GM13976 (cell line): ENCODE results near the gene KCNK4.

Experiments
- DNase-seq: peaks from one replicate; pipeline ENCODE4 v3.0.0; 2012; ENCODE audit warnings: low spot score
- in situ Hi-C: fragments of 300-500 bp; cut with MboI; formaldehyde crosslinking; loops from one replicate; pipeline ENCODE4 v1.12.0; 2022; ENCODE audit warnings: low sequenced_read_pairs, mixed read lengths, inconsistent platforms; ENCODE audit not compliant: unreplicated experiment
- TF ChIP-seq, protein P1 (sequence below): IDR thresholded peaks from 2 replicates; pipeline ENCODE4 v1.5.1; 2012; ENCODE audit warnings: borderline replicate concordance, mild to moderate bottlenecking; ENCODE audit not compliant: insufficient read depth; ENCODE audit errors: extremely low read depth, missing control alignments, control extremely low read depth

KCNK4 gene

DNA sequence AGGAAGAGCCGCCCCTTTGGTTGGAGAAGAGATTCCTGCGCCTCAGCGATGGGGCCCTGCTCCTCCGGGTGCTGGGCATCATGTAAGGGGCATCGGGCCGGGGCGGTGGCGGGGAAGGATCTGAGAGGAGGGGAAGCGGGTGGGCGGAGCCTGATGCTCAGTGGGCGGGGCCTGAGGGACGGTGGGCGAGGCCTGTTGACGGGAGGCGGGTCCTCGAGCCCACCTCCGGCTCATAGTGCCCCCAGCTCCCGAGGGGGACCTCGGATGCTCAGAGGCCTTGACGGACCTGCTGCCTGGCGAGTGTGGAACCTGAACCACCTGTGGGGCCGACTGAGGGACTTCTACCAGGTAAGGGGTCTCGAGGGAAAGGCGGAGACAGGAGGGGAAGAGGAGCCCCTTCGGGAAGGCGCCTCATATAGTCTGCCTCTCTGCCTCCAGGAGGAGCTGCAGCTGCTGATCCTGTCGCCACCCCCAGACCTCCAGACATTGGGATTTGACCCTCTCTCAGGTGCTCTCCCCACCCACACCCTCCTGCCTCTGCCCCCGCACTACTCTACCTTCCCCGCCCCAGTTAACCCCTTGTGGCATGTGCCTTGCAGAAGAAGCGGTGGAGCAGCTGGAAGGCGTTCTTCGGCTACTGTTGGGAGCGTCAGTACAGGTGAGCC, 49.7 kb downstream of the KCNK4 start:
- DNase-seq, result peak; percentile 90
- TF ChIP-seq, protein P1, sequence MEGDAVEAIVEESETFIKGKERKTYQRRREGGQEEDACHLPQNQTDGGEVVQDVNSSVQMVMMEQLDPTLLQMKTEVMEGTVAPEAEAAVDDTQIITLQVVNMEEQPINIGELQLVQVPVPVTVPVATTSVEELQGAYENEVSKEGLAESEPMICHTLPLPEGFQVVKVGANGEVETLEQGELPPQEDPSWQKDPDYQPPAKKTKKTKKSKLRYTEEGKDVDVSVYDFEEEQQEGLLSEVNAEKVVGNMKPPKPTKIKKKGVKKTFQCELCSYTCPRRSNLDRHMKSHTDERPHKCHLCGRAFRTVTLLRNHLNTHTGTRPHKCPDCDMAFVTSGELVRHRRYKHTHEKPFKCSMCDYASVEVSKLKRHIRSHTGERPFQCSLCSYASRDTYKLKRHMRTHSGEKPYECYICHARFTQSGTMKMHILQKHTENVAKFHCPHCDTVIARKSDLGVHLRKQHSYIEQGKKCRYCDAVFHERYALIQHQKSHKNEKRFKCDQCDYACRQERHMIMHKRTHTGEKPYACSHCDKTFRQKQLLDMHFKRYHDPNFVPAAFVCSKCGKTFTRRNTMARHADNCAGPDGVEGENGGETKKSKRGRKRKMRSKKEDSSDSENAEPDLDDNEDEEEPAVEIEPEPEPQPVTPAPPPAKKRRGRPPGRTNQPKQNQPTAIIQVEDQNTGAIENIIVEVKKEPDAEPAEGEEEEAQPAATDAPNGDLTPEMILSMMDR, result no peak
- in situ Hi-C loops, result no loop called here

DNA sequence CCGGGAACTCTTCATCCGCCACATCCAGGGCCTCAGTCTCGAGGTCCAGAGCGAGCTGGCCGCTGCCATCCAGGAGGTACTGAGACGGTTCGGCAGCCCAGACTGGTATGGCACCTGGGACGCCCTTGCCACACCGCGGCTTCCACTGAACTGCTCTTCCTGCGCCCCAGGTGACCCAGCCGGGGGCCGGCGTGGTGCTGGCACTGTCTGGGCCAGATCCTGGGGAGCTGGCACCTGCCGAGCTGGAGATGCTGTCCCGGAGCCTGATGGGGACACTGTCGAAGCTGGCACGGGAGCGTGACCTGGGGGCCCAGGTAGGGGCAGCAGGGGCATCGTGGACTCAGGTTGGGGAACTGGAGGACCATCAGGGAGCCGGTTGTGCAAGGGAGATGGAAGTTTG, 50.3 kb downstream of the KCNK4 start:
- TF ChIP-seq, protein P1, result no peak
- no peak for DNase-seq
- in situ Hi-C loops, result no loop called here

GRCh38 chr11:64341851-64342791, 51.0 kb downstream of the KCNK4 start:
- in situ Hi-C loops, result no loop called here
- DNase-seq, result peak; percentile 97
- TF ChIP-seq, protein P1, result peak; percentile 15

GRCh38 chr11:64342869-64343745, 52.0 kb downstream of the KCNK4 start:
- TF ChIP-seq, protein P1, result no peak
- DNase-seq, result no peak
- in situ Hi-C loops, result no loop called here

- in situ Hi-C loops, result no loop called here
- no peak for DNase-seq
Observed at GRCh38 chr11:64343767-64344559, 52.9 kb downstream of the KCNK4 start.

More at GRCh38 chr11:64343767-64344559, 52.9 kb downstream of the KCNK4 start:
- TF ChIP-seq, protein P1, result peak; percentile 4
